NCI-H2081 treated with DMSO at 0.1 percent for 48 hours (cell line): Measurements from ENCODE around the gene ZNF592.

ENCODE experiments used
- DNase-seq: peaks from one replicate; lab custom pipeline; 2025; lab: John Stamatoyannopoulos, UW

The ZNF592 gene

DNA sequence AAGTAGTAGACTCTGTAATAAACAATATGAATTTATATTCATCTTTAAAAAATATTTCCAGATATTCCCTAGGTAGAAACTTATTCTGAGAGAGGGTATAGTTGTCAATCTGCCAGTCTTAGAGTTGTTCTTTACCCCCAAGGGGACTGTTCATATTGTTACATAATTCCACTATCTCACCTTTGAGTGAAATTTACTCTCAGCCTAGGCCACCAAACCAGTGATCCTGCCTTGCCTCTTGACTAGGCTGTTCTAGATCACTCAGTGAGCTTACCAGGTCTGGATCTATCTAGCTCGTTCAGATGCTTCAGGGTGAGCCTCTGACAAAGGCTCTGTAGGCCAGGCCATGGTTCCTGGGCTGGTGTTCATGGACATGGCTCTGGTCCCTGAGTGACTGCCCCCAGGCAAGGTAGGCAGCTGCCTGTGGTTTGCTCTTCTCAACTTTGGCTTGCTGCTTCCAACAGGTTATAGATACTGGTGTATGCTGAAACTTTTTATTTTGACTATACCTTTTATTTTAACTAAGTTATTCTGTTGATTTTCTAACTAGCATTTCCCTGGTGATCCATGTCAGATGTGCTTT is 27.6 kb downstream of the ZNF592 start:
- DNase-seq = no peak

DNA sequence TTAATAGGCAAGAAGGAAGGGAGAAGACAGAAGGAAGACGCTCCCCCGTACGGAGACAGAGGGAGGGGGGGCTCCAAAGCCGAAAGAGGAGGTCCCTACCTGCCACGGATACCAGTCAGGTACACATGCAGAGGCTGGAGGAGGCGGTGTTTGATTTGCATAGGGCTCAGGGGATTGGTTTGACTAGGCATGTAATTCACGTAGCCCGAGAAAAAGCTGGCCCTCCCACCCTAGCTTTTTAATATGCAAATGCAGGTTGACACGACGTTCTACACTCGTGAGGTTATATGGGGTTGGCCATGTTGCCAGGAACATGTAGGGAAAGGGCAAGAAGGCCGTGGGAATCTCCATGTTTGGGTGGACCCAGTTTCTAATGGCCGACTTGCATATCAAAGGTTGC is 29.8 kb downstream of the ZNF592 start:
- DNase-seq = no peak

DNA sequence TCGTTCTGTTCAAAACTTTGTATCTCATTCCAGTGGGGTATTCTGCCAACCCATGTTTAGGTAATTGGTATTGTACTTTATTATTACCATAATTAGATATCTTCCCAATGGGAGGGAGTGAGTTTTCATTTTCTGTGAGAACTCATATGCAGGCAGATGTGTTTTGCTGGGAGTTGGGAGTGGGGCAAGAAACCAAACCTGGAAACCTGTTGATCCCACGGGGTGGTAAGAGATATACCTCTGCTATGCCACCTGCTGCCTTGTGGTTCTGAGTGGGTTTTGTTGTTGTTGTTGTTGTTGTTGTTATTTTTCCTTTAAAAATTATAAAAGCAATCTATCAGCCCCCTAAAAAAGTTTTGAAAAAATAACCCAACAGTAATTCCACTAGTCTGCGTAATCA is 32.1 kb downstream of the ZNF592 start:
- no peak for DNase-seq

DNA sequence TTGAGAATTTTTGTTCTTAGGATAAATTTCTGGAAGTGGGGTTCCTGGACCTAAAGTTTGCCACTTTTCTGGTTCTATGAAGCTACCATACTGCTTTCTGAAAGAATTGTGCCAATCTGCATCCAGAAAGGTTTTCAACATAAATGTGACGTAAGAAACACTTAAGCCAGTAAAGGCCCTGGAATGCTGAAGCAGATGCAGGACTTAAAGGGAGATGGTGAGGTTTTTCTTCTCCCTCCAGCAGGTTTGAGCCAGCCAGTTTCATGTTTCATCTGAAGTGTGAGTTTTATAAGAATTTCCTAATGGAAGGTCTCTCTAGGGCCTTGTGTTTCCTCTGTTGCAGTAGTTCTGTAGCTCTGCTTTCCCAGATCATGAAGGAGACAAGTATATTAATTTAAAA is 33.1 kb downstream of the ZNF592 start:
- no peak for DNase-seq

DNA sequence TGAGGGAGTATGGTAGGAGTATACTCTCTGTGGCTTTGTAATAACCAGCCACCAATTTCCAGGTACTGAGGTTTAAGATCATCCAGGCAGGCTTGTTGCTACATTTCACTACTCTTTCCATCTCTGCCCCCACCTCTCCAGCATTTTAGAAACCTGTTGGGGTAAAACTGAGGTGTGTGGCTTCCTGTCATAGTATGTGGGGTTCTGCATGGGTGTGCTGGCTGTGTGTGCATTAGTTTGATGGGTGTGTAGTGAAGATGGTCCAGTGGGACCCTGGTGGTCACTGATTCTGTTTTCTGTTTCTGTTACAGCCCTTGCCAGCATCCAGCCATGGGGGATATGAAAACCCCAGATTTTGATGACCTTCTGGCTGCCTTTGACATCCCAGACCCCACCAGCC is 34.0 kb downstream of the ZNF592 start:
- no peak for DNase-seq

DNA sequence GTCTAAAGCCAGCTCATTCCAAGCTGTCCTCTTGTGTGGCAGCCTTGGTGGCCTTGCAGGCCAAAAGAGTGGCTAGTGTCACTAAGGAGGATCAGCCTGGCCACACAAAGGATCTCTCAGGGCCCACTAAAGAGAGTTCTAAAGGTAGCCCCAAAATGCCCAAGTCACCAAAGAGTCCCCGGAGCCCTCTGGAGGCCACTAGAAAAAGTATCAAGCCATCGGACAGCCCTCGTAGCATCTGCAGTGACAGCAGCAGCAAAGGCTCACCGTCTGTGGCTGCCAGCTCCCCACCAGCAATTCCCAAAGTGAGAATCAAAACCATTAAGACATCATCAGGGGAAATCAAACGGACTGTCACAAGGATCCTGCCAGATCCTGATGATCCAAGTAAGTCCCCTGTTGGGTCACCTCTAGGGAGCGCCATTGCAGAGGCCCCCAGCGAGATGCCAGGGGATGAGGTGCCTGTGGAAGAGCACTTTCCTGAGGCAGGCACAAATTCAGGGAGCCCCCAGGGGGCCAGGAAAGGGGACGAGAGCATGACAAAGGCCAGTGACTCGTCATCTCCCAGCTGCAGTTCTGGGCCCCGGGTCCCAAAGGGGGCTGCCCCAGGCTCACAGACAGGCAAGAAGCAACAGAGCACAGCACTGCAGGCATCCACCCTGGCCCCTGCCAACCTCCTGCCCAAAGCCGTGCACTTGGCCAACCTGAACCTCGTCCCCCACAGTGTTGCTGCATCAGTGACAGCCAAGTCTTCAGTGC is 35.3 kb downstream of the ZNF592 start:
- no peak for DNase-seq

DNA sequence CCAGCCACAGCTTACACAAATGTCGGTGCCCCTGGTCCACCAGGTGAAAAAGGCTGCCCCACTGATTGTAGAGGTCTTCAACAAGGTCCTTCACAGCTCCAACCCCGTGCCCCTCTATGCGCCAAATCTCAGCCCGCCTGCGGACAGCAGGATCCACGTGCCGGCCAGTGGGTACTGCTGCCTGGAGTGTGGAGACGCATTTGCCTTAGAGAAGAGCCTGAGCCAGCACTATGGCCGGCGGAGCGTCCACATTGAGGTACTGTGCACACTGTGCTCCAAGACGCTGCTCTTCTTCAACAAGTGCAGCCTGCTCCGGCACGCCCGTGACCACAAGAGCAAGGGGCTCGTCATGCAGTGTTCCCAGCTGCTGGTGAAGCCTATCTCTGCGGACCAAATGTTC is 35.9 kb downstream of the ZNF592 start:
- no peak for DNase-seq

DNA sequence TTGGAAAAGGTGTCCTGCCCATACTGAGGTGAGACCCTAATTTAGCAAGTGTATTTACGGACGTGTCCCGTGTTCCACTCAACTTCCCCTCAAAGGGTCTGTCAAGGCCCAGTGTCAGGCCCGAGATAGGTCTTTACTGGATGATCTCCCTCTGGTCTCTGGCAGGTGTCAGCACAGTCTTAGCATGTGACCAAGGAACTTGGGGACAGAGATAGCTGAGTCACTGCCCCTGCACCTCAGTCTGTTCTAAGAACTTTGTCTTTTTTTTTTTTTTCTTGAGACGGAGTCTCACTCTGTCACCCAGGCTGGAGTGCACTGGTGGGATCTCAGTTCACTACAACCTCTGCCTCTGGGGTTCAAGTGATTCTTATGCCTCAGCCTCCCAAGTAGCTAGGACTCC is 36.7 kb downstream of the ZNF592 start:
- DNase-seq = no peak

DNA sequence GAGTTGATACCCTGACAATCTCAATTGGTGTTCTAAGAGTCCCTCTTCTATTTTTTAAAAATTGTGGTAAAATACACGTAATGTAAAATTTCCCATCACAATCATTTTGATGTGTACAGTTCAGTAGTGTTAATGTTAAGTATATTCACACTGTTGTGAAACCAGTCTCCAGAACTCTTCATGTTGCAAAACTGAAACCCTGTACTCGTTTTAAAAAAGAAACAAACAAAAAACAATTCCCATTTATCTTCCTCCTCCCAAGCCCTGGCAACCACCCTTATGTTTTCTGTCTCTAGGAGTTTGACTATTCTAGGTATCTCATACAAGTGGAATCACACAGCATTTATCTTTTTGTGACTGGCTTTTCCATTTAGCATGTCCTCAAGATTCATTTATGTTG is 40.1 kb downstream of the ZNF592 start:
- no peak for DNase-seq

DNA sequence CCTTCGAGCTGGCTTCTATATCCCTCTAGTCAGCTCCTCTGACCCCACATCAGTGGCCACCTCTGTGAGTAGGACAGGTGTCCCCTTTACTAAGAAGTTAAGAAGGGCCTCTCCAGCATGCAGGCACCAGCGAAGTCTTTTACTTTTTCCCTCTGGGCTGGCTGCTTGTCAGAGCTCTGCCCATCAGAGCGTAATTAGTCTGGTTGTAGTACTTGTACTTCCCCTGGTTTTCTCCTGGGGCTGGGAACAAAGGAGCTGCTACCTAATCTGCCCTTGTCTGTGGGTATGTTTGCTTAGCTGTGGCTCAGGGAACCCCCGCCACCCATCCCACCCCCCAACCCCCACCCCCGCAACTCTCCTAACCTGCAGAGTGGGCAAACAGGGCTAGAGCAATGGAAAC is 41.4 kb downstream of the ZNF592 start:
- DNase-seq = no peak

DNA sequence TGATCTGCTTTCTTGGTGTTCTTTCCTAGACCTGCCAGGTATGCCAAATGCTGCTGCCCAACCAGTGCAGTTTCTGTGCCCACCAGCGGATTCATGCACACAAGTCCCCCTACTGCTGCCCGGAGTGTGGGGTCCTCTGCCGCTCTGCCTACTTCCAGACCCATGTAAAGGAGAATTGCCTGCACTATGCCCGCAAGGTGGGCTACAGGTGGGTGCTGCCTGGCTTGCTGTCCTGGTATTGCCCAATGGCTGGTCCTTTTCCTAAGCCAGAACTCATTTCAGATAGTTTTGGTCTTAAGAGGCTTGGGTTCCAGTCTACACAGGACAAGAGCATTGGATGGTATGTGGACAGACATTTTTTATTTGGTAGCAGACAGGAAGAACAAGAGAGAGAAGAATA is 42.3 kb downstream of the ZNF592 start:
- no peak for DNase-seq

DNA sequence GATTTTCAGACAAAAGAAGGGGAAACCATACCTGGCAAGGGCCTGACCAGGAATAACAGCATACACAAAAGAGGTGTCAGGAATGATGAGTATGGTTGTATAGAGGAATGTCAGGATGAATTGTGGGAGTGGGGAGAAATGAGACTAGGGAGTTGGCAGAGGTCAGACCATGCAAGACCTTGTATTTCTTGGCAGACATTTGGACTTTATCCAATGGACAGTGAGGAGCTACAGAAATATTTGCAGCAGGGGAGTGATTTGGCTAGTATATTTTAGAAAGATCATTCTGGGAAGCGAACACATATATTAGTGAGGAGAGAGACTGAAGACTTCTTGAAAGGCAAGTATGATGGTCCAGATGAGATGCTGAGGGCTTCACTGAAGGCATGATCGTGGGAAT is 43.4 kb downstream of the ZNF592 start:
- no peak for DNase-seq

DNA sequence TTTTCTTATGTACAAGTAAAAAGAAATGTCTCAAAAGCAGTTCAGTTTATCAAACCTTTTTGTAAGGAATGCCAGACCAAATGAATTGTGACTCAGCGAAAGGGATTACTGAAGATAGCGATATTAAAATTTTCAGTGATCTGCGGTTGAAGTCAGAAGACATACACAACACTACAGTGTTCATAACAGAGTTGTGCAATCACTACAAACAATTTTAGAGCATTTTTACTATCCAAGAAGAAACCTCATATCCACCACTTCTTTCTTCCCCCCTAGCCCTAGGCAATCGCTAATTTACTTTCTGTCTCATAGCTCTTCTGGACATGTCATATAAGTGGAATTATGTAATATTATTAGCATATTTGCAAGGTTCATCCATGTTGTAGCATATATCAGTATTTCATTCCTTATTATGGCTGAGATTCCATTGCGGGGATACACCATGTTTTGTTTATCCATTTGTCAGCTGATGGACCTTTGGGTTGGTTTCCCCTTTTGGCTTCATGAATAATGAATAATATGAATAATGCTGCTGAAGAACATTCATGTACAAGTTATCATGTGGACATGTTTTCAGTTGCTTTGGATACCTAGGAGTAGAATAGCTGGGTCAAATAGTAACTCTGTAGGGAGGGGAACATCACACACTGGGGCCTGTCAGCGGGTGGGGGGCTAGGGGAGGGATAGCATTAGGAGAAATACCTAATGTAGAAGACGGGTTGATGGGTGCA is 45.2 kb downstream of the ZNF592 start:
- DNase-seq = no peak

DNA sequence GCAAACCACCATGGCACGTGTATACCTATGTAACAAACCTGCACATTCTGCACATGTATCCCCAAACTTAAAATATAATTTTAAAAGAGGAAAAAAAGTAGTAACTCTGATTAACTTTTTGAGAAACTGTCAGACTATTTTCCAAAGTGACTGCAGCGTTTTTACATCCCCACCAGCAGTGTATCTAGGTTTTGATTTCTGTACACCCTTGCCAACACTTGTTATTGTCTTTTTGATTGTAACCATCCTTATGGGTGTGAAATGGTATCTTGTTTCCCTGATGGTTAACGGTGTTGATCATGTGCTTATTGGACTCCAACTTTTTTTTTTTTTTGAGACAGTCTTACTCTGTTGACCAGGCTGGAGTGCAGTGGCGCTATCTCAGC is 45.8 kb downstream of the ZNF592 start:
- no peak for DNase-seq

DNA sequence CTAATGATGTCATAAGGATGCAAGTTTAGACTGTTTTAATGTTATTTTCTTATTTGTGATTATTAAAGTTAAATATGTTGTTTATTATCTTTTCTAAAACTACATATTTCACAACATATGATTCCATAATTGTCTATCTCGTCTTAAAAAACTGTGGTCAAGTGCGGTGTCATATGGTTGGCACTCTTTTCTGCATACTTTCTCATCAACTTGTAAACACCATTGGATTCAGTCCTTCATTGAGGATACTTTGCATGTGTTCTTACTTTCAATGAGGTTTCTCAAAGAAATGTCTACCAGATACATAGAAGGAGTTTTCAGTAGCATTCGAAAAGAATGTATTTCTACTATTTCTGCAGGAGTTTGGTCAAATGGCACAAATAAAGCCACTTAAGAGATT is 46.8 kb downstream of the ZNF592 start:
- no peak for DNase-seq

DNA sequence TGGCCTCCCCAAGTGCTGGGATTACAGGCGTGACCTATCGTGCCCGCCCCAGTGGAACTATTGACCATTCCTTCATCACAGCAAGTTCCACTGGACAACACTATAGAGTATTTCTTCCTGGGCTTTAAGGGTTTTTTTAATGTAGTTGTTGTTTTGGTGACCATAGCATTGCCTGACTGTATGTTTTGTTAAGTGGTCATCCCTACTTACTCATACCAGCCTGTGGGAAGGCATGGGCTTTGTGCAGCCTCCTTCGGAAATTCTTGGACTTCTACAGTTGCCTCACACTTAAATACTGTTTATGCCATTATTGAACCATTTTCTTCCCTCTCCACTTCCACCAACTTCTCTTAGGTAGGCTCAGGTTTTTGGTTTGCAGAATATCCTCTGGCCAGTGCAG is 48.8 kb downstream of the ZNF592 start:
- no peak for DNase-seq

DNA sequence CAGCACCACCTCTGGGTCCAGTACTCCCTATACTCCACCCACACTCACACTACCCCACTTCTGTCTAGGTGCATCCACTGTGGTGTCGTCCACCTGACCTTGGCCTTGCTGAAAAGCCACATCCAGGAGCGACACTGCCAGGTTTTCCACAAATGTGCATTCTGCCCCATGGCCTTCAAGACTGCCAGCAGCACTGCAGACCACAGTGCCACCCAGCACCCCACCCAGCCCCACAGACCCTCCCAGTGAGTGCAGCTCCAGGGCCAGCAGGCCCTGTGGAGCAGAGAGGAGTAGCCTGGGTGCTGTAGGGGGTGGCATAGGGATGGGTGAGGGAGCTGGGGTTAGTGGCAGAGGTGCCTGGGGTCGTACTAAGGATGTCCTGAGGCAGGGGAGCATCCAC is 49.4 kb downstream of the ZNF592 start:
- DNase-seq = no peak

DNA sequence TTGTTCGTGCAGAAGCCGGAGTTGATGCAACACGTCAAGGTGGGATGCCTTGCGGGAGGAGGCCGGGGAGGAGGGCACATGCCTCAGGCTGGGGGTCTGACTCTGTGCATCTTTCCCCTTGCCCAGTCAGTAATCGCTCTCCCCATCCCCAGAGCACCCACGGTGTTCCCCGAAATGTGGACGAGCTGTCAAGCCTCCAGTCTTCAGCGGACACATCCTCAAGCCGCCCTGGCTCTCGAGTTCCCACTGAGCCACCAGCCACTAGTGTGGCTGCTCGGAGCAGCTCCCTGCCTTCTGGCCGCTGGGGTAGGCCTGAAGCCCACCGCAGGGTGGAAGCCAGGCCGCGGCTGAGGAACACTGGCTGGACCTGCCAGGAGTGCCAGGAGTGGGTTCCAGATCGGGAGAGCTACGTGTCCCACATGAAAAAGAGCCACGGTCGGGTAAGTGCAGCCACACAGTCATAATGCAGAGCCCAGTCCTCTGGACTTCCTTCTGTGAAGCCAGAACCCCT is 50.1 kb downstream of the ZNF592 start:
- no peak for DNase-seq

DNA sequence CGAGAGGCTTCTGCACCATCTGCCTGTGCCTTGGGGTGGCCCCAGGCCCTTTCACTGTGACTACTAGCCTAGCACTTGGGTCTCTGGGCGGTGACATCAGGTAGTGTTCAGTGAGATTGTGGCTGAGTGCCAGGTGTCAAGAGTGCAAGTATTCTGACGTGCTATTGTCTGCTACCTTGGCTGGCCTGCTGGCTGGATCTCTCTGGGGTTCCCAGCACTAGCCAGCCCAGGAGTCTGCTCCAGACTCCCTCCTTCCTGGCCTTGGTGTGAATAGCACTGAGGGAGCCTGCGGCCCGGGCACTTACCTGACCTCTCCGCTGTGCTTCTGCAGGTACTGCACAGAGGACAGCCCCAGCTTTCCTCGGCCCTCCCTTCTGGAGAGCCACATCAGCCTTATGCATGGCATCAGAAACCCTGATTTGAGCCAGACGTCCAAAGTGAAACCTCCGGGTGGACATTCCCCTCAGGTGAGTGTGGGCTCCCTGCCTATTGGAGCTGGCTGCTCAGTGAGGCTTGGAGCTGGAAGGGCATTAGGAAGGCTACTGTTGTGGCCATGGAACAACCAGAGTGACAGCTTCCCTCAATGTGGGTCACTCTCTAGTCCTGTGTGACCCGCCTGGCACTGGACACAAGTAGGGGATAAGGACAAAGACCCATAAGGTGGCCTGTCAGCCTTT is 51.3 kb downstream of the ZNF592 start:
- DNase-seq = no peak

DNA sequence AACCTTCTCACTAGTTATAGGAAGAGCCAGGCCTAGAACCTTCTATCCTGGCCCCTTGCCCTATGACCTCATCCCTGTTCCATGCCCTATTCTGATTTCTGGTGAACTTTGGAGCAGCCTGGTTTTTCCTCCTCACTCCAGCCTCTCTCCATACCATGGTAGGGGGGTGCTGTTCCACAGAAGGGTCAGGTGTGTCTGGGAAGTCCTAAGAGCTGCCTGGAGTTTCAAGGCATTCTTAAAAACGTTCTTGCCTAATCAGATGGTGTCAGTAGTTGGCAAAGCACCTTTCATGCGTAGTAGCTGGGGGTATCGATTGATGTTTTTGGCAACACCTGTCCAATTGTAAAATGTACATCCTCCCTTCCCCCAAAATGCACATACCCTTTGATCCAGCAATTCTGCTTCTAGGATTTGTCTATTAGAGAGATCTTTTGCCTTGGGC is 52.0 kb downstream of the ZNF592 start:
- no peak for DNase-seq

DNA sequence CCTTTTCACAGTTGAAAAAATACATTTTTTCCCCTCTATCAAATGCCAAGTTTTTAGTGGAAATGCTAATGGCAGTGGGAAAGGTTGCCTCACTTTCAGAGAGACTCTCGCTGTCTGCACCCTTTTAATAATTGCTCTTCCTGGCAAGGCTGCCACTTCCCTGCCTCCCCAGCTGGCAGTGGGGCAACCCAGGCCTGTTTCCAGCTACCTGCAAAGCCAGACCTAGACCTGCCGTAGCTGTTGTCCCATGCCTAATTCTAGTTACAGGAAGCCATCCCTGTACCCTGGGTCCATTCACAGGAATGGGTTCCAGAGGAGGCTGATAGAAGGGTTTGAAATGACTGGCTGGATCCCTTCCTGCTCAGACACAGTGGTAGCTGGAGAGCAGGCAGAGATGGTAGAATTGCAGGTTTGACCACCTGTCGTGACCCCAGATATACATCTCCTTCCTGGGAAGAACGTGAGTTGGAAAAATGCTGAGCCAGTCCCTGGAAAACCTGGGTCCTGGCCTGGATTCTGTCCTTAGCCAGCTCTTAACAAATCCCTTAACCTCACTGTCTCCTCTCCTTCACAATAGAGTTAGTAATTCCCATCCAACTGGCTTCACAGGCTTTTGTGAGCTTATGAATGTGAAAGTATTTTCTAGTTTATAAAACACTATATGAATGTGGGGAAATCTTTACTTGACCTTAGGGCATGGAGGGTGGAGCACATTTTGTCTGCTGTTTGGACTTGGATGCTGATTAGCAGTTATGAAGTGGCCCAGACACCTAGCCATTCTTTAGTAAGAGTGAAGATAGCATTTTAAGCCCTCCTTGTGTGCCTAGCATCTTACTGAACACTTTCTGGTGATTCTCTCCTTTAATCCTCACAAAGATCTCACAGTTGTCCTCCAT is 55.9 kb downstream of the ZNF592 start:
- DNase-seq = no peak

DNA sequence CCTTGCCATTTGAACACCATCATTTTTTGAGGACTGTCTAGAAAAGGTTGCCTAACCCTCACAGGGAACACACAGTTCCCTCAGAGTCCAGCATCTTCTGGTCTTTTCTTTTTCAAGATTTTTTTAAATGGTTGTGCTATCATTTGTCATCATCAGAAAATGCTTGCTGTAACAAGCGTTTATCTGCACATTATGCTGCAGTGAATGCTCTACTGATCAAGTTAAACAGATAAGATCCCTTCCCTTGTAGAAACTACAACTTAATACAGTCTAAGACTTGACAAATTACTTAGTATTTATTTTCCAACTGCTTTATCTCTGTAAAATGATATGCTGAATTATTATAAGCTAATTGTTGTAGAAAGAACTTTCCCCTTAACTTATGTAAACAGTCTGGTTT is 56.8 kb downstream of the ZNF592 start:
- DNase-seq = no peak
